Measurements from ENCODE around the gene MYL4. TPM values are rescaled to one million over a fixed set of nuclear protein-coding genes. Genes with fewer than 3 reads are reported as not detected.

The MYL4 gene
- total and polyA plus RNA-seq, 2 of the 8 experiments (the other 6 are each of a cell fraction or from before 2014, with no cell fraction given), result 0.12 TPM; not detected in 1

DNA sequence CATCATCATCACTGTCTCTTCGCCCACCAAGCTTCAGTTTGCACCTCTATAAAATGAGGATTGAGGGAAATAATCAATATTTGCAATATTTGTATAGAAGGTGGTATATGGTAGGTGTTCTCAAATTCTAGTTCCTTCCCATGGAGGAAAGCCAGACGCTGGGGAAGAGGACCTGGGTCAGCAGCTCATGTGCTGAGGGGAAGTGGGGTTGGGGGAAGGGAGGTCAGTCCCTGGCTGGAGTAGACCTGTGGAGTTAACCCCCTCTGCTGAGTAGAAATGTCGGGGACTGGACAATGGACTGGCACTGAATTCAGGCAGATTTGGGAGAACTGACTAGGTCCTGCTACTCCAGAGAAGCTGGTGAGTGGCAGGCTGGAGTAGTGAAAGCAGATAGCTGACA is 31.7 kb downstream of the MYL4 start:
- no peak for FAIRE-seq
- Histone ChIP-seq H3K23ac (ENCODE audit: insufficient read length) (no peak overlapping the region), H4K5ac (ENCODE audit: insufficient read length, low read depth, low read length) (no peak overlapping the region), H2BK5ac (ENCODE audit: low read depth, low read length) (no peak overlapping the region), H3K9me3 (ENCODE audit: insufficient read depth in 2 of 2, low read depth in 1 of 2, low read length in 1 of 2) (no peaks in the 10 kb centered on the region), H4K8ac (ENCODE audit: extremely low read depth, insufficient read depth, low read length) (no peak overlapping the region), H4K91ac (replicated peaks; ENCODE audit: insufficient read length, low read length) (no peak overlapping the region), H3K79me1 (ENCODE audit: low read depth, low read length) (no peaks in the 10 kb centered on the region), H3K23me2 (ENCODE audit: low read depth, low read length) (no peaks in the 10 kb centered on the region), H3K4me3 (ENCODE audit: extremely low read depth in 1 of 4, insufficient read depth in 2 of 4, low read depth in 3 of 4, low read length in 4 of 4) (no peak overlapping the region), H2BK120ac (replicated peaks; ENCODE audit: low read depth, low read length) (no peak overlapping the region), H3K18ac (ENCODE audit: extremely low read depth, low read length) (no peak overlapping the region; the same call in 1 of the 2 replicates), H3K4me1 (replicated peaks in 1 of 4; ENCODE audit: control insufficient read depth in 3 of 4, insufficient read depth in 4 of 4, low read length in 3 of 4) (peaks cover 0 to 3% (median 0%) of the 10 kb centered on the region in 4 experiments; a peak in 1 of 7 replicates), H3K79me2 (ENCODE audit: control insufficient read depth in 1 of 2, insufficient read depth in 2 of 2, low read length in 2 of 2) (no peaks in the 10 kb centered on the region), H2AK5ac (ENCODE audit: low read depth, low read length) (no peak overlapping the region), H3K56ac (replicated peaks; ENCODE audit: insufficient read length, low read depth, low read length) (no peak overlapping the region), H2BK12ac (ENCODE audit: low read depth, low read length) (no peak overlapping the region), H2BK15ac (ENCODE audit: low read length) (no peak overlapping the region), H3K14ac (ENCODE audit: insufficient read length) (no peak overlapping the region), H3K4ac (replicated peaks; ENCODE audit: insufficient read length, low read depth, low read length) (no peak overlapping the region), H3K36me3 (ENCODE audit: control insufficient read depth in 2 of 4, insufficient read depth in 4 of 4, low read length in 3 of 4) (no peaks in the 10 kb centered on the region), H4K20me1 (replicated peaks in 1 of 2; ENCODE audit: control insufficient read depth in 1 of 2, insufficient read depth in 2 of 2, low read length in 2 of 2) (no peaks in the 10 kb centered on the region), H2AFZ (ENCODE audit: low read length) (no peak overlapping the region), H3K27ac (ENCODE audit: low read depth, low read length) (no peak overlapping the region), H3K27me3 (replicated peaks in 1 of 4; ENCODE audit: control insufficient read depth in 3 of 4, extremely low read depth in 1 of 4, insufficient read depth in 3 of 4, low read length in 3 of 4) (peaks cover 0 to 2% (median 0%) of the 10 kb centered on the region in 4 experiments; a peak in 1 of 7 replicates), H3K9ac (replicated peaks in 1 of 4; ENCODE audit: extremely low read depth in 1 of 4, low read depth in 3 of 4, low read length in 3 of 4) (no peak overlapping the region), H3K4me2 (ENCODE audit: insufficient read depth in 1 of 2, low read depth in 2 of 2, low read length in 2 of 2) (no peak overlapping the region), H2BK20ac (ENCODE audit: low read length) (no peak overlapping the region)
- 81% methylated on average over 3 of the region's 3 CpGs; no CpG with 5 or more reads in 1 of the 2 experiments for WGBS, 2 experiments (ENCODE audit: extremely low coverage in 1 of 2, insufficient coverage in 1 of 2, insufficient read length in 1 of 2, insufficient replicate concordance in 2 of 2, low coverage in 1 of 2, low lambda C conversion rate in 2 of 2, missing lambda C conversion rate in 1 of 2)
- TF ChIP-seq CREB1 (IDR thresholded peaks at IDR 0.05) (no peak), HDAC6 (IDR thresholded peaks at IDR 0.05; ENCODE audit: low read depth, low read length) (no peak), RNF2 (IDR thresholded peaks at IDR 0.05; ENCODE audit: borderline replicate concordance, low read depth, low read length, missing control alignments, poor library complexity, severe bottlenecking) (no peak), RAD21 (IDR thresholded peaks at IDR 0.05 in 1 of 2, conservative IDR thresholded peaks at IDR 0.05 in 1 of 2; ENCODE audit: low read depth in 2 of 2, low read length in 2 of 2) (no peak), POLR2AphosphoS5 (IDR thresholded peaks at IDR 0.05; ENCODE audit: low read depth, low read length) (no peak), BACH1 (IDR thresholded peaks at IDR 0.05; ENCODE audit: low read length) (no peak), MAFK (IDR thresholded peaks at IDR 0.05; ENCODE audit: low read depth, low read length) (no peak)
- ChIA-PET CTCF (ENCODE audit: partially characterized antibody) (interaction anchor here (0.6 to 6.6 kb wide), 3 partner anchors 11 to 376 kb away, joined by 4 to 39 read pairs (median 13); no protein-coding TSS in a partner anchor), POLR2A (ENCODE audit: partially characterized antibody) (interaction anchor here (1.5 kb wide), 1 partner anchor 11 kb away, joined by 4 read pairs; no protein-coding TSS in a partner anchor)
- DNase-seq (ENCODE audit: low read depth in 1 of 2, low spot score in 2 of 2), result no peak
